Subcutaneous adipose tissue (tissue), 4 donors: Measurements from ENCODE around the gene ELAVL4. TPM values are rescaled to one million over a fixed set of nuclear protein-coding genes. Genes with fewer than 3 reads are reported as not detected.

Experiments
- CTCF ChIP-seq: fragments of 450-650 bp; IDR thresholded peaks from one replicate; pipeline ENCODE4 v1.5.1; 2016; ENCODE audit warnings: low read depth, mild to moderate bottlenecking, control low read depth, antibody characterized with exemption, moderate library complexity
- total RNA-seq, 4 donors: library from RNA; depleted of rRNA; stranded (reverse); fragments of >200 nt; gene quantifications; one replicate each; pipeline ENCODE4 v1.1.0, GENCODE V29; 2016

Gene ELAVL4
- total RNA-seq = under 1 TPM in 2 of 4 donors, not detected in 2; 0.34 to 0.38 TPM

DNA sequence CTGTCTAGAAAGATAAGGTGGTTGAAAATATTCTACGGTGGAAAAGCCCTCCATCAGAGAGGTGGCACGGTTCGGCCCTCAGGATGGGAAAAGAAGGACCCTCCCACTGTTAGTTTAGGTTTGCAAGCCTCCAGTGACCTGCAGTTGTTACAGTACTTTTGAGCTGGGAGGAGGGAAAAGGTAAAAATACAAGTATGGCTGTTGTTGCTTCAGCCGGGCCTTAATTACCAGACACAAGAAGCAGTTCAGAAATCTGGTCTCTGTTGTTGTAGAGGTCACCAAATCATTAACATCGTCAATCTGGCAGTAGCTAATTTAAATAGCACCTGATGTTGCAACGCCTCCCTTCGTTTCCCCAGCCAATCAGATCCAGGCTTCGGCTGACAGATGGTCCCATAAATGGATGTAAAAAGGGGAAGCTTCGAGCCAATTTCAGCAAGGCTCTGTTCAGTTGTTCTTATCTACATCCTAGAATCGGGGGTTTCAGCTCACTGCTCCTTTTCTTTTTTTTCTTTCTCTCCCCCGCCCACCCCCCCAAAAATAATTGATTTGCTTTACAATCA lies at the start of gene ELAVL4:
ELAVL4 (plus strand) TSS at position 424 of the 563 bp plus-strand sequence. CDS start 270 bp downstream, outside the sequence.
- no peak for TF ChIP-seq CTCF

- no peak for TF ChIP-seq CTCF
Measured at GRCh38 chr1:50060279-50060678, 48.4 kb upstream of the ELAVL4 start.

- TF ChIP-seq CTCF = no peak
Measured at GRCh38 chr1:50066806-50067205, 41.9 kb upstream of the ELAVL4 start.

DNA sequence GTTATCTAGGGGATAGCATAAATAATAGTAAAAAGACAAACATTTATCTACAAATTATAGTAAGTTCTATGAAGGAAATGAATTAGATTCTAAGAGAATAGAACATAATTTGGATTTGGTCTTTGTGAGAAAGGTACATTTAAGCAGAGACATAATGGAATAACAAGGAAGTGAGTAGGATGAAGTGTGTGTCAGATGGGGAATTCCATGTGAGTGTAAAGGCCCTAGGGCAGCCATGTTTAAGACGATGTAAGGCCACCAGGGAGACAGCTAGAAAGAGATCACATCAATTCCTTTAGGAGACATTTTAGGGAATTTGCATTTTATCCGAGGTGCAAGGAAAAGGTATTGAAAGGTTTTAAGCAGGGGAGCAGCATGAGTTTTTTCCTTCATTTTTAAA lies 33.8 kb upstream of the ELAVL4 start:
- TF ChIP-seq CTCF = no peak

GRCh38 chr1:50077273-50077672 lies 31.4 kb upstream of the ELAVL4 start:
- TF ChIP-seq CTCF = no peak

GRCh38 chr1:50080904-50081586 lies 27.7 kb upstream of the ELAVL4 start:
- no peak for TF ChIP-seq CTCF

GRCh38 chr1:50084389-50084788 lies 24.3 kb upstream of the ELAVL4 start:
- TF ChIP-seq CTCF = no peak
